NCI-H187 (cell line): ENCODE data around the gene SPDYE1.

Source experiments
- DNase-seq, 2 experiments: peaks; one replicate each; lab custom pipeline; 2025; lab: John Stamatoyannopoulos, UW

SPDYE1 gene

GRCh38 chr7:44044315-44045225, 46.9 kb downstream of the SPDYE1 start, which contains the start of gene DBNL:
TSS of gene DBNL (plus strand) at chr7:44044702. CDS start at chr7:44044738, 36 bp downstream.
- peak; percentile 70 to 71 for DNase-seq

GRCh38 chr7:44045226-44046014, 47.7 kb downstream of the SPDYE1 start:
- DNase-seq: no peak

GRCh38 chr7:44046321-44047061, 48.8 kb downstream of the SPDYE1 start:
- no peak for DNase-seq

- DNase-seq: no peak
Measured at GRCh38 chr7:44048031-44048795, 50.5 kb downstream of the SPDYE1 start.

- DNase-seq: no peak
Measured at GRCh38 chr7:44050121-44050914, 52.6 kb downstream of the SPDYE1 start.

GRCh38 chr7:44050915-44051560, 53.3 kb downstream of the SPDYE1 start:
- DNase-seq: no peak

- DNase-seq: no peak
Measured at GRCh38 chr7:44051611-44052220, 54.0 kb downstream of the SPDYE1 start.

- DNase-seq: no peak
Measured at GRCh38 chr7:44052771-44053365, 55.2 kb downstream of the SPDYE1 start.

GRCh38 chr7:44056681-44057080, 59.0 kb downstream of the SPDYE1 start:
- no peak for DNase-seq

GRCh38 chr7:44057181-44057848, 59.6 kb downstream of the SPDYE1 start:
- no peak for DNase-seq

- DNase-seq: no peak
Measured at GRCh38 chr7:44057849-44058758, 60.4 kb downstream of the SPDYE1 start.

- DNase-seq: no peak
Measured at GRCh38 chr7:44058759-44059218, 61.1 kb downstream of the SPDYE1 start.

- DNase-seq: no peak
Measured at GRCh38 chr7:44059219-44060090, 61.8 kb downstream of the SPDYE1 start.
